Skeletal muscle tissue (tissue), 4 donors: Measurements from ENCODE around the gene KRT79. TPM values are rescaled to one million over a fixed set of nuclear protein-coding genes. Genes with fewer than 3 reads are reported as not detected.

Source experiments
- H3K27ac ChIP-seq: one replicate; pipeline ENCODE4 v1.7.0; 2013; ENCODE audit warnings: mild to moderate bottlenecking, low read depth, low read length, inconsistent platforms
- H3K27me3 ChIP-seq, 3 donors: one replicate each; pipeline ENCODE4 v1.7.0; 2013; ENCODE audit warnings: low read length in 3 of 3; ENCODE audit not compliant: control insufficient read depth in 3 of 3, insufficient read depth in 3 of 3
- H3K36me3 ChIP-seq, 3 donors: one replicate each; pipeline ENCODE4 v1.7.0; 2013; ENCODE audit warnings: low read length in 3 of 3; ENCODE audit not compliant: control insufficient read depth in 3 of 3, insufficient read depth in 3 of 3
- H3K4me1 ChIP-seq, 3 donors: one replicate each; pipeline ENCODE4 v1.7.0; 2013; ENCODE audit warnings: low read length in 3 of 3, mild to moderate bottlenecking in 3 of 3; ENCODE audit not compliant: control insufficient read depth in 3 of 3, insufficient read depth in 3 of 3
- H3K4me3 ChIP-seq, 3 donors: one replicate each; pipeline ENCODE4 v1.7.0; 2013; ENCODE audit warnings: low read length in 3 of 3
- H3K9ac ChIP-seq, 3 donors: one replicate each; pipeline ENCODE4 v1.7.0; 2013; ENCODE audit warnings: low read length in 3 of 3, mild to moderate bottlenecking in 3 of 3, moderate library complexity in 2 of 3, low read depth in 1 of 3
- H3K9me3 ChIP-seq, 3 donors: one replicate each; pipeline ENCODE4 v1.7.0; 2013; ENCODE audit warnings: low read length in 3 of 3; ENCODE audit not compliant: control insufficient read depth in 3 of 3
- total RNA-seq: library from RNA; depleted of rRNA; stranded (reverse); fragments of >200 nt; gene quantifications from one replicate; pipeline ENCODE4 v1.2.3, GENCODE V29; 2014
- donor health status: Osteomylitis.

The KRT79 gene
- total RNA-seq, 1 donor from 2014 or later, result 1.6 TPM

DNA sequence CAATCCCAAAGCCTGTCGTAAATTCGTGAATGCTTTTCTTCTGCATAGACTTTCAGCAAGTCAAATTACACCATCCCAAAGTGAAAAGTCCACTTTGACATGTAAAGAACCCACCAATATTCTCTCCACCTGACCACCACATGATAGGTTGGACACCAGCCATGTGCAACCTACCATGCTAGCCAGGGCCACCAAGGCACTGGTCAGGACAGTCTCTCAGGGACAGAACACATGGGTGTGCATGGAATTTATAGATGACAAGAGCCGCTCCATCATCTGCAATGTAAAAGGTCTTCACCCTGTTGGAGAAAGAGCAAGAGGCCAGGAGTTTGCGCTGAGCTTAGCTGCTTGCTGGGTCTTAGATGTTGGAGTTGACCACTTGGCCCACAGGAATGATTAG, 51.6 kb downstream of the KRT79 start:
- Histone ChIP-seq H3K27ac (no peak overlapping the region), H3K9ac (no peak overlapping the region), H3K36me3 (no peaks in the 10 kb centered on the region), H3K27me3 (peaks cover 15 to 27% (median 16%) of the 10 kb centered on the region in 3 donors), H3K9me3 (no peaks in the 10 kb centered on the region), H3K4me3 (no peak overlapping the region), H3K4me1 (no peaks in the 10 kb centered on the region)

DNA sequence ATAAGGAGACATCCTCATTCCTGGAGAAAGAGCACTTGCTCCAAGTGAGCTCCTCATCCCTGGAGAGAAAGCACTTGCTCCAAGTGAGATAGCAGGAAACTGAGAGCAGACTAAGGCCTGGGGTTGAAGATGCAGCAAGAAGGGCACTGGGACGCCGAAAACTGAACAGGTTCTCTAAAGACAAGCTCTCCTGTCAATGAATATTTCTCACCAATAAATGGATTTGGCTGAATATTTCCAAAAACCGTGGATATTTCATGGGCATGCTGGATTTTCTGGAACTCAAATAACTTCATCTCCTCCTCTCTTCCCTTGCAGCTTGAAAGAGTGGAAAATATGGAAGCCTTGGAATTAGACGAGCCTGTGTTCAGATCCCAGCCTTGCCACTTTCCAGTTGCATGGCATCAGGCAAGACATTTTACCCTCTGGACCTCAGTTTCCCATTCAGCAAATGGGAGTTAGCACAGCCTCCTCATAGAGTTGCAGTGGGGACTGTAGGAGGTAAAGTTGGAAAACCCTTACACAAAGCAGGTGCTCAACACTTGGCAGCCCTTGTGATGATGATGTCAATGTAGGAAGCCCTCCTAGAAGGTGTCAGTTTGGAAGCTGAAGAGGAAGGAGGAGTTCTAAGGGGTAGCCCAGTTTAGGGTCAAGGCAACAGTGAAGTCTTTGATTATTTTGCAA, 52.6 kb downstream of the KRT79 start:
- Histone ChIP-seq H3K27ac (no peak overlapping the region), H3K4me3 (no peak overlapping the region), H3K36me3 (no peaks in the 10 kb centered on the region), H3K4me1 (no peaks in the 10 kb centered on the region), H3K27me3 (peaks cover 15 to 28% (median 19%) of the 10 kb centered on the region in 3 donors), H3K9me3 (no peaks in the 10 kb centered on the region), H3K9ac (no peak overlapping the region)

DNA sequence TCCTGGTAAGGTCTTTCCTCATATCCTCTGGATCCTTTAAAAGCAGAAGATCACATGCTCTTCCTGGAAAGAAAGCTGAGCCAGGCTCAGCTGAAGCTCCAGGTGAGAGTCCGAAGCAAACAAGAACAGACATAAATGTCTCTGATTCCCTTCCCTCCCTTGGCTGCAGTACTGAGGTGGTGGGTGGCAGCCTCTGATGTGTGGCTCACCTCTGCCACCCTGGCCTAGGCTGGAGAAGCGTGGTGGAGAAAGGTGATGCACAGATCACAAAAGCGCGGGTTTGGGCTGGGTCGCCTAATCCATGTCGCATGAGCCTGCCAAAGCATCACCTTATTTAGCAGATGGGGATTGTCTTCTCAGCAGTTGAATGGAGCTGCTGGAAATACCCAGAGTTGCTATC, 54.2 kb downstream of the KRT79 start:
- no peaks in the 10 kb centered on the region for H3K9me3 ChIP-seq
- H3K9ac ChIP-seq, result no peak overlapping the region
- H3K4me3 ChIP-seq, result no peak overlapping the region
- H3K4me1 ChIP-seq, result no peaks in the 10 kb centered on the region
- H3K36me3 ChIP-seq, result no peaks in the 10 kb centered on the region
- no peak overlapping the region for H3K27ac ChIP-seq
- H3K27me3 ChIP-seq, result peaks cover 9 to 28% (median 17%) of the 10 kb centered on the region in 3 donors

DNA sequence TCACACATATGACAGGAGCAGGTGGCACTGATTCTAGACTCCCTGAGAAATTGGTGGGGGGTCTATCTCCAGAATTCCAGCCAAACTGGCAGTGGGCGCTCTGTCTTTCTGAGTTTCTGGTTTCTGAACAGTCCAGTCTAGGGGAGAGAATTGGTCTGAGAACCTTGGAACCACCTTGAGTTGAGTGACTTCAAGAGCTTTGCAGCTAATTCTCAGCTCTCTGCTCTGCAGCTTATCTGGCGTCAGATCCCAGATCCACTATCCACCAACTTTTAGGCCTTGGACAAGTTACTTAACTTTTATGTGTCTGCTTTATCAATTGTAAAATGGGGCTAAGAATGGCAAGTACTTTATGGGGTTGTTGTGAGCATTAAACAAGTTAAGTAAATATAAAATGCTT, 55.3 kb downstream of the KRT79 start:
- Histone ChIP-seq H3K27ac (no peak overlapping the region), H3K4me1 (no peaks in the 10 kb centered on the region), H3K36me3 (no peaks in the 10 kb centered on the region), H3K4me3 (no peak overlapping the region), H3K27me3 (peaks cover 8 to 22% (median 17%) of the 10 kb centered on the region in 3 donors), H3K9ac (no peak overlapping the region), H3K9me3 (no peaks in the 10 kb centered on the region)

GRCh38 chr12:52777566-52777965, 56.5 kb downstream of the KRT79 start:
- Histone ChIP-seq H3K9me3 (no peaks in the 10 kb centered on the region), H3K9ac (no peak overlapping the region), H3K27ac (no peak overlapping the region), H3K27me3 (peaks cover 8 to 22% (median 12%) of the 10 kb centered on the region in 3 donors), H3K36me3 (no peaks in the 10 kb centered on the region), H3K4me3 (no peak overlapping the region), H3K4me1 (no peaks in the 10 kb centered on the region)

DNA sequence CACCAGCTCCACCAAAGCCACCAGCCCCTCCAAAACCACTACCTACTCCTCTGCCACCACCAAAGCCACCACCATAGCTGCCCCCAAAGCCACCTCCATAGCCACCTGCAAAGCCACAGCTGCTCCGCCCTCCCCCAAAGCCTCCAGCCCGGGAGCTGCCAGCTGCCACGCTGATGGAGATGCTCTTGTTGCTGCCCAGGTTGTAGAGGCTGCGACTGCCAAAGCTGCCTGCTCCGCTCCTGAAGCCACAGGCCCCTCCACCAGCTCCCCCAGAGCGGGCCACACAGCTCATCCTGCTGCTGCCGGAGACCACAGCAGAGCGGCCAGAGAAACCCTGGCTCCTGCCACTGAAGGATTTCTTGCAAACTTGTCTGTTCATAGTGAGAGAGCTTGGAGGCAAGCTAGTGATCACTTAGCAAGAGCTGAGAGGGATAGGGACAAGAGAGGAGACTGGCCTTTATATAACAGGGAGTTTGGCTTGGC, 57.2 kb downstream of the KRT79 start, which contains the start of gene KRT76:
TSS of gene KRT76 (minus strand) at position 433 of the 483 bp plus-strand sequence. CDS start at position 379, 54 bp downstream.
- Histone ChIP-seq H3K27ac (no peak within 1 kb of the TSS), H3K27me3 (peaks cover 8 to 26% (median 12%) of the 10 kb centered on the region in 3 donors)

DNA sequence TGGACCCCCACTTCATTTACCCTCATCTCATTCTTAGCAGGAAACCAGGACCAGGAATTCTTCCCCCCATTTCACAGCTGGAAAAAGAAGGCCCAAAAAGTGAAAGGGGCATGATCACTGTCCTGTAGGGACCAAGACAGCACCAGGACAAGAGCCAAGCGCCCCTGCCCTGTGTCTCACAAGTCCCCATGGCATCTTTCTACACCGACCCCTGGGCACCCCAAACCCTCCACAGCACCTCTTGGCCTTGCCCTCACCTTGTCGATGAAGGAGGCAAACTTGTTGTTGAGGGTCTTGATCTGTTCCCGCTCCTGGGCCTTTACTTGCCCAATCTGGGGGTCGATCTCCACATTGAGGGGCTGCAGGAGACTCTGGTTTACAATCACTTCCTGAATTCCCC, 57.7 kb downstream of the KRT79 start:
- H3K9ac ChIP-seq, result no peak overlapping the region
- no peak overlapping the region for H3K27ac ChIP-seq
- H3K36me3 ChIP-seq, result no peaks in the 10 kb centered on the region
- no peaks in the 10 kb centered on the region for H3K9me3 ChIP-seq
- peaks cover 12 to 27% (median 12%) of the 10 kb centered on the region in 3 donors for H3K27me3 ChIP-seq
- no peaks in the 10 kb centered on the region for H3K4me1 ChIP-seq
- H3K4me3 ChIP-seq, result no peak overlapping the region

More for the DNA sequence above, 57.2 kb downstream of the KRT79 start, which contains the start of gene KRT76:
- H3K9me3 ChIP-seq, result no peaks in the 10 kb centered on the region
- no peaks in the 10 kb centered on the region for H3K36me3 ChIP-seq
- H3K4me3 ChIP-seq, result no peak within 1 kb of the TSS
- no peak within 1 kb of the TSS for H3K9ac ChIP-seq
- no peaks in the 10 kb centered on the region for H3K4me1 ChIP-seq

DNA sequence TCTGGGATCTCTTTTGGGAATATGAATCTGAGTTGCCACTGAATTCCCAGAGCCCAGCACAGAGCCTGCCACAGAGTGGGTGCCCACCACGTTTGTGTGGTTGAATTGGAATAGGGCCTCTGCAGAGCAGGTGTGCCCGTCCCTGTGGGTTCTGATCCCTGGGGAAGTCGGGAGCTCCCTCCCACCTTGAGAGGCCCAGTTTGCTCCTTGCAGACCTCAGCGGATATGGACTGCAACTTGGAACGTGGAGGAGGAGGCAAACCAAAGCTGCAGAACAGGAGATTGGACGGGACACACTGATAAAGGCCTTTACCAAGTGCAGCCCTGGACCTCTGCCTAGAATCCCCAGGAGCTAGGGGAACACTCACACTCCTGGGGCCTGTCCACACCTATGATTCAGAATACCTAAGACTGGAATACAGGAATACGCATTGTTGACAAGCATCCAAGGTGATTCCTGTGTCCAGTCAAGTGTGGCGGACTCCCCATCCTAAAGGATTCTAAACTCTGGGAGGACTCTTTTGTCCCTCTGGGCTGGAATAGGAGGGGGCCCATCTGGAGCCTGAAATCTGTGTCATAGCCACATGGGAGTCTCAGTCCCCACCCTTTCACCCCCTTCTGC, 59.4 kb downstream of the KRT79 start:
- H3K27ac ChIP-seq, result no peak overlapping the region
- no peak overlapping the region for H3K4me3 ChIP-seq
- peaks cover 0 to 2% (median 2%) of the 10 kb centered on the region in 3 donors for H3K9me3 ChIP-seq
- H3K4me1 ChIP-seq, result no peaks in the 10 kb centered on the region
- H3K9ac ChIP-seq, result no peak overlapping the region
- H3K27me3 ChIP-seq, result peaks cover 12 to 24% (median 17%) of the 10 kb centered on the region in 3 donors
- H3K36me3 ChIP-seq, result no peaks in the 10 kb centered on the region

DNA sequence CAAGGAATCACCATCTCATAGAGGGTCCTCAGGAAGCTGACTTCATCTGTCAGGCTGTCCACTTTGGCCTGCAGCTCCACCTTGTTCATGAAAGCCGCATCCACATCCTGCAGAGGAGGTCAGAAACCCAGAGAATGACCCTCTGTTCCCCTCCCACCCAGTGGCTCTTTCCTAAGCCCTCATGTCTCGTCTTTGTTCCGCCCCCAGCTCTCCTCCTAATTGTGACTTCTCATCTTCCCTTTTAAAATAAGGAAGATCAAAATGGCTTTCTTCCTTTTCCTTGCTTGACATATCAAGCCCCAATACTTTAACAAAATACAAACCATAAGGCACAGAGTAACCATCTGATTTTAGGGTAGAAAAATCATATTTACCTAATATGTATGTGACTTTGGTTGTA, 61.3 kb downstream of the KRT79 start:
- Histone ChIP-seq H3K9me3 (peaks cover 0 to 2% (median 2%) of the 10 kb centered on the region in 3 donors), H3K27me3 (peaks cover 11 to 18% (median 15%) of the 10 kb centered on the region in 3 donors), H3K36me3 (no peaks in the 10 kb centered on the region), H3K4me3 (no peak overlapping the region), H3K27ac (no peak overlapping the region), H3K9ac (no peak overlapping the region), H3K4me1 (no peaks in the 10 kb centered on the region)

DNA sequence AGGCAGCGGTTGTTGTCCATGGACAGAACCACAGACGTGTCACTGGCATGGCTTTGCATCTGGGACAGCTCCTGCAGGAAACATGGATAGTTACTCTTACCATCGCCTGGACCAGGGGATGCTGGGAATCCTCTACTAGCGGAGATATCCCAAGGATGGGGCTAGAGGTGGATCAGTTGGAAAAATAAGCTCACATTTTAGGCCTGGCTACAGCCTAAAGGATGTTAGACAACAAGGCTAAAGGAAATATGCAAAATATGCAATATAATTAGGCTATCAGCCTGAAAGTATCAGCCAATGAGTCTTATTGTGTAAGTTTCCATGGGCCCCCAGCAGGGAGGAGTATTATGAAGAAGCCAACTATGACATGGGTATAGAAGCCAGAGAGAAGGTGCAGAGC, 61.9 kb downstream of the KRT79 start:
- H3K9ac ChIP-seq, result no peak overlapping the region
- no peak overlapping the region for H3K27ac ChIP-seq
- H3K9me3 ChIP-seq, result peaks cover 0 to 2% (median 2%) of the 10 kb centered on the region in 3 donors
- no peak overlapping the region for H3K4me3 ChIP-seq
- peaks cover 10 to 12% (median 12%) of the 10 kb centered on the region in 3 donors for H3K27me3 ChIP-seq
- H3K4me1 ChIP-seq, result no peaks in the 10 kb centered on the region
- H3K36me3 ChIP-seq, result no peaks in the 10 kb centered on the region
